ENCODE data around the gene ZSCAN9. TPM values are rescaled to one million over a fixed set of nuclear protein-coding genes. Genes with fewer than 3 reads are reported as not detected.

ZSCAN9 gene
- total and polyA plus RNA-seq, 2 of the 13 experiments (the other 11 are each of a cell fraction or from before 2014, with no cell fraction given) = 14.6 to 17.8 TPM

DNA sequence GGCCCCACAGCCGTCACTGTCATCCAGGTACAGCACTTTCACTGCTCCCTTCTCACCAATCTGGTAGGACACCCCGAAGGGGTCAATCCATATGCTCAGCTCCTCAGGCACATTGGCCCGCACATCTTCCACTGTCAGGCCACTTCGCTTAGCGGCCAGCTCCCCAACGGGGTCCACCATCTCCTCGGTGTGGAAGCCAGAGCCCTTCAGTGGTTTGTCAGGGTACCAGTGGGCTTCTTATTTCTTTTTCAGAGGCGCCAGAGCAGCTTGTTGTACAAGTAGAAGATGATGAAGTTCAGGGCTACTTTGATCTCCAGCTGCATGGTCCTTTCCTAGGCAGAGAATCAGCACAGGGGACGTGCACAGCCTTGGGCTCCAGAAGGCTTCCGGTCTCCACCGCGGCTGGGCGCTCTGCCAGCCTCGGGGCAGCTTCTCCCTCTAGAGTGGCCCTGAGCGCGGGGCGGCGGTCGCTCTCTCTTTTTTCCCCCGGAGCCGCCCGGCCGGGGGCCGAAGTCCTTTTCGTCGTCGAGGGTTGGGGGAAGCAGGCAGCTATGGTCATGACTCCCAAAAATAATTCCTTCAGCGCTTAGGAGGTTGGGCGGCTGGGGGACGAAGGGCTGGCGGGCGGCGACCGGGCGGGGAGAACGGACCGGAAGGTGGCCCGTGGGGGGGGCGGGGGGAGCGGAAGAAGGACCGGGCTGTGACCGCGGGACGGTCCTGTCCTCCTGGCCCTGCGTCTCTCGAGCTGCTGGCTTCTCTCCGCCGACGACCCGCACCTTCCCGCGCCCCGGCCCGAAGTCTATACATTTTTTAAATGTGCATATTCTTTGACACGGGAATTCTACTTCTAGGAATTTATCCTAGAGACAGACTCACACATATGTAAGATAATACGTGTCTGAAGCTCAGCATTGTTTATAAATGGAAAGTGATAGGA, 6.5 kb upstream of the ZSCAN9 start (continued):
- TF ChIP-seq, protein P1, sequence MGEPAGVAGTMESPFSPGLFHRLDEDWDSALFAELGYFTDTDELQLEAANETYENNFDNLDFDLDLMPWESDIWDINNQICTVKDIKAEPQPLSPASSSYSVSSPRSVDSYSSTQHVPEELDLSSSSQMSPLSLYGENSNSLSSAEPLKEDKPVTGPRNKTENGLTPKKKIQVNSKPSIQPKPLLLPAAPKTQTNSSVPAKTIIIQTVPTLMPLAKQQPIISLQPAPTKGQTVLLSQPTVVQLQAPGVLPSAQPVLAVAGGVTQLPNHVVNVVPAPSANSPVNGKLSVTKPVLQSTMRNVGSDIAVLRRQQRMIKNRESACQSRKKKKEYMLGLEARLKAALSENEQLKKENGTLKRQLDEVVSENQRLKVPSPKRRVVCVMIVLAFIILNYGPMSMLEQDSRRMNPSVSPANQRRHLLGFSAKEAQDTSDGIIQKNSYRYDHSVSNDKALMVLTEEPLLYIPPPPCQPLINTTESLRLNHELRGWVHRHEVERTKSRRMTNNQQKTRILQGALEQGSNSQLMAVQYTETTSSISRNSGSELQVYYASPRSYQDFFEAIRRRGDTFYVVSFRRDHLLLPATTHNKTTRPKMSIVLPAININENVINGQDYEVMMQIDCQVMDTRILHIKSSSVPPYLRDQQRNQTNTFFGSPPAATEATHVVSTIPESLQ (CRISPR knock-in tag; conservative IDR thresholded peaks at IDR 0.05) = 0 out of 2 replicates have a peak, but pooled peaks have one; percentile 3
- TF ChIP-seq, protein P2, sequence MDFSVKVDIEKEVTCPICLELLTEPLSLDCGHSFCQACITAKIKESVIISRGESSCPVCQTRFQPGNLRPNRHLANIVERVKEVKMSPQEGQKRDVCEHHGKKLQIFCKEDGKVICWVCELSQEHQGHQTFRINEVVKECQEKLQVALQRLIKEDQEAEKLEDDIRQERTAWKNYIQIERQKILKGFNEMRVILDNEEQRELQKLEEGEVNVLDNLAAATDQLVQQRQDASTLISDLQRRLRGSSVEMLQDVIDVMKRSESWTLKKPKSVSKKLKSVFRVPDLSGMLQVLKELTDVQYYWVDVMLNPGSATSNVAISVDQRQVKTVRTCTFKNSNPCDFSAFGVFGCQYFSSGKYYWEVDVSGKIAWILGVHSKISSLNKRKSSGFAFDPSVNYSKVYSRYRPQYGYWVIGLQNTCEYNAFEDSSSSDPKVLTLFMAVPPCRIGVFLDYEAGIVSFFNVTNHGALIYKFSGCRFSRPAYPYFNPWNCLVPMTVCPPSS (IDR thresholded peaks at IDR 0.05) = no peak
- TF ChIP-seq XRCC5 (optimal IDR thresholded peaks at IDR 0.05; ENCODE audit: low read length) = peak; percentile 59
- TF ChIP-seq MYNN (CRISPR knock-in tag; IDR thresholded peaks at IDR 0.05; ENCODE audit: low read depth) = no peak
- TF ChIP-seq, protein P3, sequence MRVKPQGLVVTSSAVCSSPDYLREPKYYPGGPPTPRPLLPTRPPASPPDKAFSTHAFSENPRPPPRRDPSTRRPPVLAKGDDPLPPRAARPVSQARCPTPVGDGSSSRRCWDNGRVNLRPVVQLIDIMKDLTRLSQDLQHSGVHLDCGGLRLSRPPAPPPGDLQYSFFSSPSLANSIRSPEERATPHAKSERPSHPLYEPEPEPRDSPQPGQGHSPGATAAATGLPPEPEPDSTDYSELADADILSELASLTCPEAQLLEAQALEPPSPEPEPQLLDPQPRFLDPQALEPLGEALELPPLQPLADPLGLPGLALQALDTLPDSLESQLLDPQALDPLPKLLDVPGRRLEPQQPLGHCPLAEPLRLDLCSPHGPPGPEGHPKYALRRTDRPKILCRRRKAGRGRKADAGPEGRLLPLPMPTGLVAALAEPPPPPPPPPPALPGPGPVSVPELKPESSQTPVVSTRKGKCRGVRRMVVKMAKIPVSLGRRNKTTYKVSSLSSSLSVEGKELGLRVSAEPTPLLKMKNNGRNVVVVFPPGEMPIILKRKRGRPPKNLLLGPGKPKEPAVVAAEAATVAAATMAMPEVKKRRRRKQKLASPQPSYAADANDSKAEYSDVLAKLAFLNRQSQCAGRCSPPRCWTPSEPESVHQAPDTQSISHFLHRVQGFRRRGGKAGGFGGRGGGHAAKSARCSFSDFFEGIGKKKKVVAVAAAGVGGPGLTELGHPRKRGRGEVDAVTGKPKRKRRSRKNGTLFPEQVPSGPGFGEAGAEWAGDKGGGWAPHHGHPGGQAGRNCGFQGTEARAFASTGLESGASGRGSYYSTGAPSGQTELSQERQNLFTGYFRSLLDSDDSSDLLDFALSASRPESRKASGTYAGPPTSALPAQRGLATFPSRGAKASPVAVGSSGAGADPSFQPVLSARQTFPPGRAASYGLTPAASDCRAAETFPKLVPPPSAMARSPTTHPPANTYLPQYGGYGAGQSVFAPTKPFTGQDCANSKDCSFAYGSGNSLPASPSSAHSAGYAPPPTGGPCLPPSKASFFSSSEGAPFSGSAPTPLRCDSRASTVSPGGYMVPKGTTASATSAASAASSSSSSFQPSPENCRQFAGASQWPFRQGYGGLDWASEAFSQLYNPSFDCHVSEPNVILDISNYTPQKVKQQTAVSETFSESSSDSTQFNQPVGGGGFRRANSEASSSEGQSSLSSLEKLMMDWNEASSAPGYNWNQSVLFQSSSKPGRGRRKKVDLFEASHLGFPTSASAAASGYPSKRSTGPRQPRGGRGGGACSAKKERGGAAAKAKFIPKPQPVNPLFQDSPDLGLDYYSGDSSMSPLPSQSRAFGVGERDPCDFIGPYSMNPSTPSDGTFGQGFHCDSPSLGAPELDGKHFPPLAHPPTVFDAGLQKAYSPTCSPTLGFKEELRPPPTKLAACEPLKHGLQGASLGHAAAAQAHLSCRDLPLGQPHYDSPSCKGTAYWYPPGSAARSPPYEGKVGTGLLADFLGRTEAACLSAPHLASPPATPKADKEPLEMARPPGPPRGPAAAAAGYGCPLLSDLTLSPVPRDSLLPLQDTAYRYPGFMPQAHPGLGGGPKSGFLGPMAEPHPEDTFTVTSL (CRISPR knock-in tag; IDR thresholded peaks at IDR 0.05; ENCODE audit: borderline replicate concordance) = peak; percentile 70
- no peak for TF ChIP-seq ZNF260 (CRISPR knock-in tag; IDR thresholded peaks at IDR 0.05; ENCODE audit: borderline replicate concordance, low read depth)
- TF ChIP-seq, protein P4, sequence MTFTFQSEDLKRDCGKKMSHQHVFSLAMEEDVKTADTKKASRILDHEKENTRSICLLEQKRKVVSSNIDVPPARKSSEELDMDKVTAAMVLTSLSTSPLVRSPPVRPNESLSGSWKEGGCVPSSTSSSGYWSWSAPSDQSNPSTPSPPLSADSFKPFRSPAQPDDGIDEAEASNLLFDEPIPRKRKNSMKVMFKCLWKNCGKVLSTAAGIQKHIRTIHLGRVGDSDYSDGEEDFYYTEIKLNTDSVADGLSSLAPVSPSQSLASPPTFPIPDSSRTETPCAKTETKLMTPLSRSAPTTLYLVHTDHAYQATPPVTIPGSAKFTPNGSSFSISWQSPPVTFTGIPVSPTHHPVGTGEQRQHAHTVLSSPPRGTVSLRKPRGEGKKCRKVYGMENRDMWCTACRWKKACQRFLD (CRISPR knock-in tag; IDR thresholded peaks at IDR 0.05; ENCODE audit: borderline replicate concordance) = peak; percentile 92; the same call in 1 of the 2 replicates
- no peak for TF ChIP-seq KAT7 (CRISPR knock-in tag; IDR thresholded peaks at IDR 0.05; ENCODE audit: borderline replicate concordance)
- no peak for TF ChIP-seq HNRNPH1 (optimal IDR thresholded peaks at IDR 0.05; ENCODE audit: low read depth, low read length)
- TF ChIP-seq ZNF484 (CRISPR knock-in tag; IDR thresholded peaks at IDR 0.05; ENCODE audit: borderline replicate concordance, low read depth) = no peak
- peak; percentile 77; the same call in 1 of the 2 replicates for TF ChIP-seq SNAPC2 (CRISPR knock-in tag; IDR thresholded peaks at IDR 0.05)
- peak; percentile 86; the same call in 1 of the 2 replicates for TF ChIP-seq ZNF792 (CRISPR knock-in tag; IDR thresholded peaks at IDR 0.05)
- peak; percentile 78 for TF ChIP-seq POLR2AphosphoS5 (IDR thresholded peaks at IDR 0.05; ENCODE audit: low read depth, low read length)
- TF ChIP-seq, protein P5, sequence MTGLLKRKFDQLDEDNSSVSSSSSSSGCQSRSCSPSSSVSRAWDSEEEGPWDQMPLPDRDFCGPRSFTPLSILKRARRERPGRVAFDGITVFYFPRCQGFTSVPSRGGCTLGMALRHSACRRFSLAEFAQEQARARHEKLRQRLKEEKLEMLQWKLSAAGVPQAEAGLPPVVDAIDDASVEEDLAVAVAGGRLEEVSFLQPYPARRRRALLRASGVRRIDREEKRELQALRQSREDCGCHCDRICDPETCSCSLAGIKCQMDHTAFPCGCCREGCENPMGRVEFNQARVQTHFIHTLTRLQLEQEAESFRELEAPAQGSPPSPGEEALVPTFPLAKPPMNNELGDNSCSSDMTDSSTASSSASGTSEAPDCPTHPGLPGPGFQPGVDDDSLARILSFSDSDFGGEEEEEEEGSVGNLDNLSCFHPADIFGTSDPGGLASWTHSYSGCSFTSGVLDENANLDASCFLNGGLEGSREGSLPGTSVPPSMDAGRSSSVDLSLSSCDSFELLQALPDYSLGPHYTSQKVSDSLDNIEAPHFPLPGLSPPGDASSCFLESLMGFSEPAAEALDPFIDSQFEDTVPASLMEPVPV (CRISPR knock-in tag; IDR thresholded peaks at IDR 0.05) = peak; percentile 91
- TF ChIP-seq ZNF101 (CRISPR knock-in tag; IDR thresholded peaks at IDR 0.05; ENCODE audit: borderline replicate concordance, low read depth) = 0 out of 2 replicates have a peak, but pooled peaks have one; percentile 52
- TF ChIP-seq ZNF205 (CRISPR knock-in tag; IDR thresholded peaks at IDR 0.05) = no peak
